ENCODE data around the gene GRIK4.

Gene GRIK4

GRCh38 chr11:120525261-120526171, 14.0 kb downstream of the GRIK4 start:
- DNase-seq: no peak

- DNase-seq: no peak
Measured at GRCh38 chr11:120526241-120526640, 14.7 kb downstream of the GRIK4 start.

GRCh38 chr11:120527111-120527761, 15.7 kb downstream of the GRIK4 start:
- DNase-seq: no peak

- no peak for DNase-seq
Measured at GRCh38 chr11:120528749-120529148, 17.2 kb downstream of the GRIK4 start.

- DNase-seq: no peak
Measured at GRCh38 chr11:120529214-120529613, 17.7 kb downstream of the GRIK4 start.

GRCh38 chr11:120529911-120530310, 18.4 kb downstream of the GRIK4 start:
- no peak for DNase-seq

GRCh38 chr11:120532082-120532831, 20.7 kb downstream of the GRIK4 start:
- no peak for DNase-seq

GRCh38 chr11:120532832-120533196, 21.3 kb downstream of the GRIK4 start:
- DNase-seq: no peak

- no peak for DNase-seq
Measured at GRCh38 chr11:120536091-120536796, 24.7 kb downstream of the GRIK4 start.

GRCh38 chr11:120536797-120537169, 25.2 kb downstream of the GRIK4 start:
- no peak for DNase-seq

GRCh38 chr11:120537996-120538395, 26.4 kb downstream of the GRIK4 start:
- DNase-seq: no peak

GRCh38 chr11:120538707-120539106, 27.2 kb downstream of the GRIK4 start:
- no peak for DNase-seq

GRCh38 chr11:120539667-120540369, 28.3 kb downstream of the GRIK4 start:
- peak; percentile 43 for DNase-seq

- DNase-seq: no peak
Measured at GRCh38 chr11:120540744-120541465, 29.4 kb downstream of the GRIK4 start.

GRCh38 chr11:120543521-120544215, 32.1 kb downstream of the GRIK4 start:
- DNase-seq: no peak

GRCh38 chr11:120545813-120546212, 34.3 kb downstream of the GRIK4 start:
- no peak for DNase-seq

- DNase-seq: no peak
Measured at GRCh38 chr11:120546312-120547205, 35.0 kb downstream of the GRIK4 start.

GRCh38 chr11:120547316-120547715, 35.8 kb downstream of the GRIK4 start:
- no peak for DNase-seq

- DNase-seq: peak; percentile 77
Measured at GRCh38 chr11:120547811-120548681, 36.5 kb downstream of the GRIK4 start.

Measured in DMS79 (cell line).